DOHH2 (cell line): Measurements from ENCODE around the gene RIPPLY3.
"Not testable (repeated sequence)": the region's sequence is repeated elsewhere in the genome, so short reads cannot be mapped to it uniquely, and the experiment has no call there.

Source experiments
- CTCF ChIP-seq: fragments of 200-600 bp; sonication (generic); IDR thresholded peaks from one replicate; pipeline ENCODE4 v1.5.1; 2014; ENCODE audit warnings: antibody characterized with exemption, mild to moderate bottlenecking, low read depth, low read length; ENCODE audit not compliant: poor library complexity, severe bottlenecking
- EZH2phosphoT487 ChIP-seq: fragments of 200-600 bp; sonication (generic); IDR thresholded peaks from 2 replicates; pipeline ENCODE4 v1.6.1; 2017; ENCODE audit warnings: borderline replicate concordance, mild to moderate bottlenecking, antibody characterized with exemption, low read length, moderate library complexity, mixed read lengths

GRCh38 chr21:37003917-37004316 is 2.6 kb upstream of the RIPPLY3 start:
- TF ChIP-seq CTCF, EZH2phosphoT487: not testable (repeated sequence)
